GM19193 (cell line): ENCODE measurements around the gene OVCH1.

Experiments
- POLR2A ChIP-seq: IDR thresholded peaks from 4 replicates; pipeline ENCODE4 v1.6.1; 2011; ENCODE audit not compliant: insufficient read depth, insufficient read length; ENCODE audit errors: extremely low read depth

The OVCH1 gene, protein sequence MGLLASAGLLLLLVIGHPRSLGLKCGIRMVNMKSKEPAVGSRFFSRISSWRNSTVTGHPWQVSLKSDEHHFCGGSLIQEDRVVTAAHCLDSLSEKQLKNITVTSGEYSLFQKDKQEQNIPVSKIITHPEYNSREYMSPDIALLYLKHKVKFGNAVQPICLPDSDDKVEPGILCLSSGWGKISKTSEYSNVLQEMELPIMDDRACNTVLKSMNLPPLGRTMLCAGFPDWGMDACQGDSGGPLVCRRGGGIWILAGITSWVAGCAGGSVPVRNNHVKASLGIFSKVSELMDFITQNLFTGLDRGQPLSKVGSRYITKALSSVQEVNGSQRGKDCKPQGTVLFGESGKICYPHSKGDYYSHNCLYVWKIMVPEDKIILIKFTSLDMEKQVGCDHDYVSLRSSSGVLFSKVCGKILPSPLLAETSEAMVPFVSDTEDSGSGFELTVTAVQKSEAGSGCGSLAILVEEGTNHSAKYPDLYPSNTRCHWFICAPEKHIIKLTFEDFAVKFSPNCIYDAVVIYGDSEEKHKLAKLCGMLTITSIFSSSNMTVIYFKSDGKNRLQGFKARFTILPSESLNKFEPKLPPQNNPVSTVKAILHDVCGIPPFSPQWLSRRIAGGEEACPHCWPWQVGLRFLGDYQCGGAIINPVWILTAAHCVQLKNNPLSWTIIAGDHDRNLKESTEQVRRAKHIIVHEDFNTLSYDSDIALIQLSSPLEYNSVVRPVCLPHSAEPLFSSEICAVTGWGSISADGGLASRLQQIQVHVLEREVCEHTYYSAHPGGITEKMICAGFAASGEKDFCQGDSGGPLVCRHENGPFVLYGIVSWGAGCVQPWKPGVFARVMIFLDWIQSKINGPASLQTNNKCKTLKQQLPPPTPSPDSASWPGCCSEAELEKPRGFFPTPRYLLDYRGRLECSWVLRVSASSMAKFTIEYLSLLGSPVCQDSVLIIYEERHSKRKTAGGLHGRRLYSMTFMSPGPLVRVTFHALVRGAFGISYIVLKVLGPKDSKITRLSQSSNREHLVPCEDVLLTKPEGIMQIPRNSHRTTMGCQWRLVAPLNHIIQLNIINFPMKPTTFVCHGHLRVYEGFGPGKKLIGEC

DNA sequence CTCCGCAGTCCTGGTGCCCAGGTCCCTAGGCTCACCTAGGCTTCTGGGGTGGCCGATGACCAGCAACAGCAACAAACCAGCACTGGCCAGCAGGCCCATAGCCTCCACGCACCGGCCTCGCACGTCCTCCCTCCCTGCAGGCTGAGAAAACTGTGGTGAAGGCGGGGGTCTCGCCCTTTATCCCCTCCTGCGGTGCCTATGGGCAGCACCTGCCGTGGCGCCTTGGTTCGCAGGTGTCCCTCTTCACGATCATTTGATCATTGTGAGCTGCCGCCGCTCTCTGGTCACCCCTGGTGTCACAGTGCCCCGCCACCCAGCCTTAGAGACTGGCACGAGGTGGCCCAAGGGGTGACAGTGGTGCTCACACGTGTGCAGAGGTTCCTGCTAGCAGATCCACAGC lies at the start of gene OVCH1:
TSS of gene OVCH1 (minus strand) at position 99 of the 400 bp plus-strand sequence. CDS start at position 99, 0 bp downstream.
- TF ChIP-seq POLR2A = no peak

DNA sequence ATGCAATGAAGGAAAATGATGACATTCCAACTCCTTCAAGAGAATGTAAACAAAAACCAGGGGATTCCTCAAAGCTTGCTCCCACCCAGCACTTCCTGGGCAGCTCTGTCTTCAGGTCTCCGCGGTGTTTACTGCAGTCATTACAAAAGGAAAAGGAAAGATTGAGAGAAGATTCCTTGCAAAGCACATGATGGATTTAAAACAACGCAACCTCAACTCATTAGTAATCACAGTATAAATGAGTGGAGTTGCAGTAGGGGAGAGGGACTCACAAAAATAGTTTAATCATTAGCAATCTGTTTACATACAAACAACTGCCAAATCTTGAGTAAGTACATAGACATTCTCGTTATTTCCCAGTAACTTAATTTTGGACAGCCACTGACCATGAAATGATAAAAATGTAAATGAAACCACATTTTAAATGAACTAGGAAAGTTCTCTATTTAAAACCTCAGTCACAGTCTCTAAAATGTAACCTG lies 49.7 kb upstream of the OVCH1 start:
- TF ChIP-seq POLR2A = no peak

DNA sequence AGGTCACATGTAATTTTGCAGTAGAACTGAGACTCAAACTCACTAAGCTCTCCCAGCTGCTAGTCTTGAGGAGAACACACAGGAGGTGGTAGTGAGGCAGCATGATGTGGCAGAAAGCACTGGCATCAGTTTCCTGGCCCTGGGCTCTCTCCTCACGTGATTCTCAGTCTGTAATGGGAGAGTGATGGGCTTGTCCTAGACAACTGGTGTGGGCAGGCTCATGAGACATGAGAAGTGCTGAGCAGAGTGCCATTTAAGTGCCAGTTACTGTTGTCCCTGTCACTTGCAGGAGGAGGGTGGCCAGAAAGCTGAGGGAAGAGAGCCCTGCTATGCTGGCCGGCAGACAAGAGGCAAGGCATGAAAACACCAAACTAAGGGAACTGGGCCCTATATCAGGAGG lies 48.5 kb upstream of the OVCH1 start:
- no peak for TF ChIP-seq POLR2A

DNA sequence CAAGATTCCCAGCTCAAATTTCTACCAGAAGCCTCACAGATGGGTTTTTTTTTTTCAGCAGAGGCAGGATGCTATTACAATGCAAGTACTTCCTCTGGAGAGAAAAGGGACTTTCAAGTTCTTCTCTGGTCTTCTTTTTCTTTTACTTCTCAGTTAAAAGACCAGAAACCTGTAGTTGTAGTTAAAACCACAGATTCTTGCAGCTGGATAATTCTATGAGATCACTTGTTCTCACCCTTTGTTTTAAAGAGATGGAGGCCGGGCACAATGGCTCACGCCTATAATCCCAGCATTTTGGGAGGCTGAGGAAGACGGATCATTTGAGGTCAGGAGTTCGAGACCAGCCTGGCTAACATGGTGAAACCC lies 47.6 kb upstream of the OVCH1 start:
- no peak for TF ChIP-seq POLR2A

DNA sequence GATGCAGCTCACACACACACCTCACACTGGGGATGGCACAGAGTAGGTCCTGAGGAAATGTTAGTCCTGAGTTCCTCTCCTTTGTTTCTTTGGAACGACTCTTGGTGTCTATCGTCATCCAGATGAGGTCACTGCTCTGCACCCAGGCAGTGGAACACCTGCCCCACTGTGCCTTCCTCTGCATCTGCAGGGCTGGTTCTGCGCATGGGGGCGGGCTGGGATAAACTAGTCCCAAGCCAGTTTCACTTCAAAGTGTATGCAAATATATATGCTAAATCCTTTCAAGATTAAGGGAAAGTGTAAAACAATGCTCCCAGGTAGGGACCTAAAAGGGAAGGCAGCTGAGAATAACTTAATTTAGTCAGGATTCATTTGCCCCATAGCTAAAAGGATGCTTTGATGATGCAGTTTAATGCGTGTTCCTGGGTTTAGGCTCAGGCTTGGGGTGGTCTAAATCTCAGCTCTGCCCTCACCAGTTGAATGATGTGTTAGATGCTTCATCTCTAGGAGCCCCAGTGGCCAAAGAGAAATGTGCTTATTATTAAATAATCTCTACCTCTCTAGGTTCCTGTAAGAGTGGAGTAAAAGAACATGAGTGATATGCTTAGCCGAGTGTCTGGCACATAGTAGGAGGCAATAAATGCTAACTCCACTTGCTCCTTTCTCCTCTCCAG lies 47.1 kb upstream of the OVCH1 start:
- TF ChIP-seq POLR2A = no peak

DNA sequence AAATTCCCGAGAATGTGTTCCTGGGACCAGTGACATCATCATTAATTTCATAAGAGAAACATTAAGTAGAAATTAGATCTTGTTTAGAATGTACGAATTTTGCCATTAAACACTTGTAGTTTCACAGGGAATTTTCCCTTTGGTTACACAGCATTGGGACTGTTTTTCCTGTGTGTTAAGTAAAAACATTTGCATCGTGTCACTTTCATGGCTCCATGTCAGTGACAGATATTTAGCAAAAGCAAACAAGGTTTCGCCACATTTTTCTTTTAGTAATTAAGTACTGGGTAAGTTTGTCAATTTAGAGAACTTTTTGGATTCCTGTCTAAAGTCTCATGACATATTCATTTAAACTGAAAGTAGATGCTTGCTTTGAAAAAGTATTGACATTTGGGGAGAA lies 45.5 kb upstream of the OVCH1 start:
- TF ChIP-seq POLR2A = no peak

DNA sequence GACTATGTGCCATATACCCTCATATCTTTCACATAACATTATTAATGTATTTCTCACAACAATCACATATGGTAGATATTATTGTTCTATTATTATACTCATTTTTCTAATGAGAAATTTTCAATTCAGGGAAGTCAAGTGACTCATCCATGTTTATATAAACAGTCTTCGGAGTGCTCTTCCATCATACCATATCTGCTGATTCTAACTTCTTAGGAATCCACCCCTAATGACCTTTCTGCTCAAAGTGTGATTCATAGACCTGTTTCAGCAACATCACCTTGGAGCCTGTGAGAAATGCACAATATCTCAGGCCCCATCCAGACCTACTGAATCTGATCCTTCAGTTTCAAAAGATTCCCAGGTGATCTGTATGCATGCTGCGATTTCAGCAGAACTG lies 39.8 kb upstream of the OVCH1 start:
- no peak for TF ChIP-seq POLR2A

DNA sequence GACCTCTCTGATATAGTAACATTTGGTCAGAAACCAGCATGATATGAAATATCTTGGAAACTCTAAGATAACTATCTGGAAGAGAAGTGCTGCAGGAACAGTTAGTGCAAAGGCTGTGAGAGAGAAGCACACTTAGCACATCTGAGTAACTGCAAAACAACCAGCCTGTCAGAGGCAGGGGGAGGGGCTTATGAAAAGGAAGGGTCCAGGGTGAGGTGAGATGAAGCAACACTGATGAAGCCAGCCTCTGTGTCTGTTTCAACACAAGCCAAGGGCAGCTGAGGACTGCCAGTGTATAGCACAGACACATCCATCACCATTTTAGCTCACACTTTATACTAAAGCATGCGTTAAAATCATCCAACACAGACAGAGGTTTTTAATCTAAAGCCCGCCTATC lies 37.4 kb upstream of the OVCH1 start:
- TF ChIP-seq POLR2A = no peak

DNA sequence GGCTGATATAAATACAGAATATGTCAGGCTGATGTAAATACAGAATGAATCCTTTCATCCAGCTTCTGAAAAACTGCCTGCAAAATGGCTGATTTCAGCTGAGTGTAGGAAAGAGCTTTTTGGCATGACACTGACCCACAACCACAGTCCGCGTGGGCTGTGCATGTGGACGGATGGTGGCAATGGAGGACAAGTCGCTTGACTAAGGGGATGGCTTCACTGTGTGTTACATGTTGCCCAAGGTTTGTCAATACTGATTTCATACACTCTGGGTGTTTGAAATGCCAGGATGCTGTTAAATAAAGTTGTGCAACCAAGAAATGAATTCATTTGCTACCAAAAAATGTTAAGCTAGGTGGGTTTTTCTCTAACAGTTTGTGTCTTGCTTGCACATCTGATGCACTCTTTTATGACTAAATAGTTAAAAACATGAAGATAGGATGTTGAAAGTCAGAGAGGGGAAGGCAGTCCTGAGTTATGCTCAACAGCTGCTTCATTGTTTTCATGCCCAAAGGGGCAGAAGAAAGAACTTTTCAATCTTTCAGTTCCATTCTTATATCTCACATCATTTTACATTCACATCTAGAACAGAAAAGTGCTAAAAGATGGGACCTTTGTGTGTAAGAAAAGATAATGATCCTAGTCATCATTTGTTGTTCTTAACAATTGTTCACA lies 36.5 kb upstream of the OVCH1 start:
- TF ChIP-seq POLR2A = no peak

DNA sequence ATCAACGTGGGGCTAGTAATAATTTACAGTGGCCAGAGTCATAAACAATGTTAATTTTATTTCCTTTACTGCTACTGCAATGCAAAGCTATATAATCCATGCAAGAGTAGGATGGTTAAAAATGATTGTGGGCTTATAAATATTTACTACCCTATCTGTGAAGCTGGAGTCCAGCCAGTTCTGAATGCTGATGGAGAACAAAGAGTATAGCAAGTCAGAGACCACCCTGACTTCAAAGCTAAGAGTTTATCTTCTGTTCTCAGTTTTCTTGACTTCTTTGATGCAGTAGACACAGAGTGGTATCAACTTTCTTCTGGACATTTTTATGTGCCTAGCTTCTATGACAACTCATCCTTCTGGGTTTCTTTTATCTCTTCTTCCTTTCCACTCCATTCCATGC lies 34.0 kb upstream of the OVCH1 start:
- no peak for TF ChIP-seq POLR2A

DNA sequence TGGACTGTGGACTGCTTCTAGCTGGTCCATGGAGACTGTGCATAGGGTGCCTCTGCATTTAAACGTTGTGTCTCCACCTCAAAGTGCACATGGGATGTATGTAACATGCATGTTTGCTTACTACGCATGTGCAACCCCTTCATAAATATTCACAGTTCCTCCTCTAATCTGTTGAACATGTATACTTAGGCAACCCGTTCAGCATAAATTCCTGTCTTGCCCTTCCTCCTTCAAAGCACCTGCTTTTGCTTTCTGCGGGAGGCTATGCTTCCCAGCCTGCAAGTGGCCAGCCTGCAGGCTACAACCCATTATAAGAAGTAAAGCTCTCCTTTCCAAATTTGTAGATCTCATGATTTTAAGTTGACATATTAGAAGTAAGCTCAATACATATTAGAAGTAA lies 33.0 kb upstream of the OVCH1 start:
- no peak for TF ChIP-seq POLR2A

DNA sequence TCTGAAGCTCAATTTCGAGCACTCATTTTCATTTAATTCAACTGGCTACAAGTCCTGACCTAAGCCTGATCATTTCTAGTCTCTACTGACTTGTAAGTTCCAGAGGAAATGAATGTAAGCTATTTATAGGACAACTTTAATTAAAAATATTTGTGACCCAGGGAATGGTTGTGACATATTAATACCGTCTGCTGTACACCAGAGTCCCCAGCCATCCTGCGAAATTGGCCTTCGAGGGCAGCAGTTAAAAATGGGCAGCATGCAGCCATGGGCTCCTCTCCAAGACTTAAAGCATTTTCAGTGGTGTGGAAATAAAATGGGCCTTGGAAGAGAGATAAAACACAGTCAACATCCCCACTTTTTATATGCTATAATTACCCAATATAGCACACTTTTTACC lies 30.7 kb upstream of the OVCH1 start:
- TF ChIP-seq POLR2A = no peak

DNA sequence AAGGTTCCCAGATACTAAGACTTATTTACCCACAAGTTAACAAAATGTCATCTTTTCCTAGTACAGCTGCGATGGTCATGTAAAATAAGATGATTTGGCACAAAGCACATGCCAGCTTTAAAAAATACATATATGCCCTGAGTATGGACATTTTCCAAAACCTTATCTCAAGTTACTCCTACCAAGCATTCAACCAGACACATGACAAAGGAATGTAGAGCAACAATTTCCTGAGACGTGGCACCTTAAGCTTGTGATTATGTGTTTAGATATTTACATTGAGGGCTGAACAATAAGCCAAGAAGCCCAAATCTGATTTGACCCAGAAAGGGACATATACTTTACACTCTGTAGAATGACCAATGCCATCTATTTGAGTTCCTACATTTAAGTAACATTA lies 24.5 kb upstream of the OVCH1 start:
- TF ChIP-seq POLR2A = no peak

DNA sequence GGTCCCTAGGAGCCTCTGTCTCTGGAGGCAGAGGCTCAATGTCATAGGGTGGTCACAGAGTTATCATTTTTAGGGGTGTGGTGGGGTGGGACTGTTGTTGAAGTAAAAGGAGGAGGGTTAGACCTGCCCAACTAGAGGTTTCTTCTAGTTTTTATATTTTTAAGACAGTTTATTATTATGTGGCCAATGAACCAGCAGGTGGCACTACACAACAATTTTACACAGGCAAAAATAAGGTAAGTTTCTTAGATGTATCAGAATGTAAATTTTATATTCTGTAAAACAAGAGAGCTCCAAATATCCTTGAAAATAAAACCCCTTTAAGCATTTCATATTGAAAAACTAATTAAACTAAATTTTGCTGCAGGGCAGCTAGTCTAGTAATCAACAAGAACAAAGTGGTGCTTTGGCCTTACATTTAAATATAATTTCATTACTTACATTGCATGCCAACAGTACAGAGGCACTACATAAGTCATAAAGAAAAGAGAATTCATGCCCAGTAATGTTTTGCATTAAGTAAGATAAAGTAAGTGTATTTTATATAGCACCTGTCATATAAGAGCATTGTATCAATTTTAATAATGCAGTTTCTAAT lies 22.2 kb upstream of the OVCH1 start:
- no peak for TF ChIP-seq POLR2A
